GM18867 (cell line): ENCODE data around the gene PTPN9.
"Not testable (repeated sequence)": the region's sequence is repeated elsewhere in the genome, so short reads cannot be mapped to it uniquely, and the experiment has no call there.

Experiments used
- ATAC-seq: cut with Tn5 transposase; IDR thresholded peaks from one replicate; pipeline ENCODE4 v1.9.1; 2021; ENCODE audit warnings: mild to moderate bottlenecking, moderate library complexity; ENCODE audit not compliant: unreplicated experiment

PTPN9 gene

DNA sequence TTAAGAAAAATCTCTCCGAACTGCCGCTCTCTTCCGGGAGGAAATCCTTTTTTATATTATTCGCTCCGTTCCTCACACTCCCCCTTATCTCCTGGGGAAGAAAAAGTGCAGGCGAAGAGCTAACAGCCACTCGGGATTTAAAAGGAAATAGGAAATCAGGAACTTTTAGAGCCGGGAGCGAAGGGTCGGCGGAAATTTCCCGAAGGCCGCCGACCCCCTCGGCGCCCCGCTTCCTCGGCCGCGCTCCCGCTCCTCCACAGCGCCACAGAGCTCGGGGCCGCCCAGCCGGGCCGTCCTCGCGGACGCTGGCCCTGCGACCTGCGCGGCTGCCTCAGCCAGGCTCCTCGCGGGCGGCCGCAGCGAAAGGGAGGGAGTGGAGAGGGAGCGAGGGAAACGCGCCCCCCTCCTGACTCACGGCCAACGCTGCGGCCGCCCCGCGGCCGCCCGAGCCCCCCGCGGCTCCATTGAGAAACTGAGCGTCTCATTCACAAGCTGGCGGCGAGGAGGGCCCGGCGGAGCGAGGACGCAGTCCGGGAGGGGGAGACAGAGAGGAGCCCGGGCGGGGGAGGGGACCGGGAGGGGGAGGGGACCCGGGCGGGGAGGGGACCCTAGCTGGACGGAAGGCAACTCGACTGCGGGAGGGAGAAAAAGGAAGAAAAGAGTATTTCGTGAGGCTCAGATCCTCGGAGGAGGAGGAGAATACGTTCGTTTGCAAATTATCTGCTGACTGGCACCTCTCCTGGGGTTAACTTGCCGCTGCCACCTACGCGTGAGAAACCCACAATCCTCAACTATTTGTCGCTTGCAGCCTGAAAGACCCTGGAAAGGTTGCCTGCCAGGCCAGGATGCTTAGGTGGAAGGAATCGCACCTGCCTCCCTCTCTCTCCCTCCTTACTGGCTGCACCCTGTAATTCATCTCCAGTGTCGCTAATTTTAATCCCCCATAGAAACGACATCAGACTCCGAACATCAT, at the start of gene PTPN9:
TSS of gene PTPN9 (minus strand) at position 368 of the 973 bp plus-strand sequence. CDS start 539 bp downstream, outside the sequence.
- ATAC-seq: peak; percentile 63

DNA sequence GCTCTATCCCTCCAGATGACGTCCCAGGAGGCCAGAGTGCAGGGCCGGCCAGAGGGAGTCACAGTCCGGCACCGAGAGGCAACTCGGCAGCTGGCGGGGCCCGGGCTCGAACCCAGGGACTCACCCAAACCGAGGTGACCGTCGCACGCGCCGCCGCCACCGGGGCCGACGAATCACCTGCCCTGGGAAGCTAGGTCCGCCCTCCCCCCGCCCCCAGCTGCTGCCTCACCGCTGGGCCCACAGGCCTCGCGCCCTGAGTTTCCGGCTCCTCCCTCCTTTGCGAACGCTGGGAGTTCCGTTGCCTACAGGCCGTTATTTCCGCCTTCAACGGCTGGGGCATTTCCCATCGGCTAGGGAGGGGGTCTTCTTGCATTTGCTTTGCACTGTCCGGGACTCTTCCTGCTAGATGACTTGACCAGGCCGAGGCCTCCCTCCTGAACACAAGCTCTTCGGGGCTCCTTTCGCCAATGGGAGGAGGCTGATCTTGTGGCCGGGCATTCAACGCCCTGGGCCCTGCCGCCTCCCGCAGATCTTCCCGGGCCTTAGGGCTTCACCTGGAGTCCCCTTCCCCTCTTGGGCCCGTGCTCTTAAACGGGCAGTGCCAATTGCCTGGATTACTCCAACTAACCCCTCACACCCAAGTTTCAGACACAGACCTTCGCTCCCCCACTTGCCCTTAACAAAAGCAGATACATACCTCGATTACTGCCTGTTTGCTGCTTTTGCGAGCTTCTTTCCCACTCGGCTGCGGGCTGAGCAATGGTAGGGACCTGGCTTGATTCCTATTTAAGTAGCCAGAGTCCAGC, 46.6 kb upstream of the PTPN9 start, which contains the start of gene SNUPN:
TSS of gene SNUPN (minus strand) at position 184 of the 806 bp plus-strand sequence. CDS start 4,674 bp downstream, outside the sequence.
- ATAC-seq: peak; percentile 78

DNA sequence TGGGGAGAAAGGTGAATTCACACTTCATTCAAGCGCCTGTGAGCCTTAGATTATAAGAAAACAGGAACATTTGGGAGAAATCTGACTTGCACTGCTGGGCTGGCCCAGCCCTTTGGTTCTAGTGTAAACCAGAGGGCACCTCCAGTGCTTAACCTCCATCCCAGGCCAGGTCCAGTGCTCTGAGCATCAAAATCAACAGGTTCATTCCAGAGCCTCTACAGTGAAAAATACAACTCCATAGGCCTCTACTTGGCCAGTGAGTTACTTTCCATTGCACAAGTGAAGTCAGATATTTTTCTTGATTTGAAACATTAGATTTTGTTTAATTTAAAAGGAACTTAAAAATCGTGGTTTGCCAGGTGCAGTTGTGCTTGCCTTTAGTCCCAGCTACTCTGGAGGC, 43.4 kb upstream of the PTPN9 start:
- no peak for ATAC-seq

DNA sequence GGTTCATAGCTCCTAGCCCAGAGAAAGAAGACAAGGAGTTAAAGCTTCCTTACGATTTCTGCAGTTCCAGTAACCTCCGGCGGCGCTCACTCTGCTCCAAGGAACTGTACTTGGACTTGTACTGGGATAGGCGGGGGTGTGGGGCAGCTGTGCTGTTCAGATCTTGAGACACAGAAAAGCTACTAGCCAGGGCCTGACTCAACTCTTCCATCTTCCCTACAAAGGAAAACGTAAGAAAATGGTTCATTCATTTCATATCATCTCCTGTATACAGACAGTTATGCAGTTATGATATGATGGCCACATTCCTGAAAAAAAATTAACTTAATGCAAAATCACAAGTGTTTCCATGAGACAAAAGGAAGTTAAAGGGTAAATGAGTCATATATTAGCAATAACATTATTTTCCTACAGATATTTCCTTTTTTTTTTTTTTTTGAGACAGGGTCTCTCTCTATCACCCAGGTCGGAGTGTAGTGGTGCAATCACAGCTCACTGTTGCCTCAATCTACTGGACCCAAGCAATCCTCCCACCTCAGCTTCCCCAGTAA, 41.8 kb upstream of the PTPN9 start:
- no peak for ATAC-seq

DNA sequence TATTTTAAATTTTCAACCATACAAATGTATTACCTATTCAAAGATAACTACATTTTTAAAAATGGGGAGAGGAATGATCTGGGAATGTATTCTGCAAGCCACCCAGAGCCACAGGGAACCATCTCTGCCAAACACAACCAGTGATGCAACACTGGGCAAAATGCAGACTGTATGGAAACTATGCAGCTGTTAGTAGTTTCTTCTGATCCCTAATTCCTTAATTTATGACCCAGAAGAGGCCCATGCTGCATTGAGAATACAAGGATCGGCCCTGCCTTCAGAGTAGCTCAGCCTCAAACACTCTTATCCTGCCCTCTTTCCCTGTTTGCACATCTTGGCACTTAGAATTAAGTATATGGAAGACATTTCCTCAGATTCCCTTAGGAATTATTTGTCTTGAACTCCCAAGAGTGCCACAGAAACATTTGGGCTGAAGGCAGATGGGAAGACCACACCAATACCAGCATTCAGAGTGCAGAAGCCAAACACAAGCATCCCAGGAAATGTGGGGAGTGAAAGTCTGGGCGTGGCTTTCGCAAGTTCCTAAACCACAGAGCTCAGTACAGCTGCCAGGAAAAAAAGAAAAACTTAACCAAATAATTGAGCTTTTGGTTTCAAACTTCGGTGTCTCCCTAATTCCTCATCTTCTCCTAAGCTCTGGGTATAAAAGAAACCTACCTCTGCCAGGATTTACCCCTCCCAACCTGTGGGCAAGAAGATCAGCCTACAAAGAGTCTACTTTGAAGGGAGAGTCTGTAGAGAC, 41.1 kb upstream of the PTPN9 start:
- ATAC-seq: no peak

DNA sequence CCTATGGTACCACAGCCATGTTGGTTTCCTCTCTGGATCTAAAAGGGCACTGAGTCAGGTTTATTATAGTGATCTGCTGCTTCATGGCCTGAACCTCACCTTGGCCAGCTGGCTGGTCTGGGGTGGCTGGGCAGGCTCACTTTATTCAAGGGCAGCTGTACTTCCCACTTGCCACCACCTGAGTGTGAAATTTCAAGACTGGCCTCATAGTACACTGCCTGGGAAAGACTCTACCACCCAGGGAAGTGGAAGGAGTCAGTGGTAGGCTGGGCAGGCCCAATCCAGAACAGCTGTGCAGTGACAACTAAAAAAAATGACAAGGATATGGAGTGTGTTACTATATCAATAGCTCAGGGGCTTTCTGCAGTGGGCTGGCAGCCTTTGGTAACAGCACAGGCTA, 37.7 kb upstream of the PTPN9 start:
- no peak for ATAC-seq

DNA sequence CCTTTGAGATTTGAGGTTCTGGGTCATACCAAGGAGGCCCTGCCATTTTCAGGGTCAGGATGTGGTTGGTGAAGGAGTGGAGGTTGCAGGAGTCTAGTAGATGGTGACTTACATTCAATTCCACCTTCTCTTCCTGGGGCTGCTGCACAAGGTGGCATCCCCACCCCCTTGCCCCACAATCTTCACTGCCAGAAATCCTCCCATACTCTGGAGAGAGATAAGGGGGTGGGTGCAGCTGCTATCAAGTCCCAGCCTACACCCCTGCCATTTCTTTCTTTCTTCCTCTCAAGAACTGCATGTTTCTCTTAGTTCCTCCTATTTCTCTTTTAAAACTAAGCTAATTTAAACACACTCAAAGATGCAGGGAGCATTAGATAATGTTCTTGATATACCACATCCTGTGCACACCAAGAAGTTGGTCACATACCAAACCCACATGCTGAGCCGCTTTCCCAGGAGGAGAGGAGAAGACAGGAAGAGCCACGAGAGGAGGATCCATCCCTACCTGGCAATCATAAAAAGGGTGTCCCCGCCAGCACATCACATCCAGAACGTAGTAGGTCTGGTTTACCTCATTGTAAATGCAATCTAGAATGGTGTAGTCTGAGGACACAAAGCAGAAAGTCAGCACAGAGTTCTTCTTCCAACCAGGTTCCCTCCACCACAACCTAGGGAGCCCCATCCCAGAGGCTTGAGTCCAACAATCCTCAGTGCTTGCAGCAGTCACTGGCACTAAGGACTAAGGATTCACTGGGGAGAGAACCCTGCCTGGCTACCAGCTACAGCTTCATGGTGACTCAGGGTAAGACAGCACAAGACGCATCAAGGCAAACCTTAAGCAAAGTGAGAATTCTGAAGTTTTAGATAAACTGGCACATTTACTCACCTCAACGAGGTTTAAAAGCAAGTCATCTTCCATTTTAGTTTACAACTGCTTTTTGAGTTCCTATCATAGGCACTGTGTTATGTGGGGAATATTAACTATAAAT, 27.9 kb upstream of the PTPN9 start:
- ATAC-seq: no peak

DNA sequence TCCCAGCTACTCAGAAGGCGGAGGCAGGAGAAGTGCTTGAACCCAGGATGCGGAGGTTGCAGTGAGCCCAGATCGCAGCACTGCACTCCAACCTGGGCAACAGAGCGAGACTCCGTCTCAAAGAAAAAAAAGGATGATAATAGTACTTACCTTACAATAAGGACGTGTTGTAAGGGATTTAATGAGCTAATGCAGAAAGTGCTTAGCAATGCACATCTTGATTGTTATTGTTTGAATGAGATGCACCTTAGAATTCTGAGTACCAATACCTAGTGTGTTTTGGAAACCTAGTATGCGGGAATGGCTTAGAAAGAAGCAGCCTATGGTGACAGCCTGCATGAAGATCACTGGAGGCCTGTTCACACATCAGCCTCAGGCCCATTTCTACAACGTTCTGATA, 26.9 kb upstream of the PTPN9 start:
- no peak for ATAC-seq

DNA sequence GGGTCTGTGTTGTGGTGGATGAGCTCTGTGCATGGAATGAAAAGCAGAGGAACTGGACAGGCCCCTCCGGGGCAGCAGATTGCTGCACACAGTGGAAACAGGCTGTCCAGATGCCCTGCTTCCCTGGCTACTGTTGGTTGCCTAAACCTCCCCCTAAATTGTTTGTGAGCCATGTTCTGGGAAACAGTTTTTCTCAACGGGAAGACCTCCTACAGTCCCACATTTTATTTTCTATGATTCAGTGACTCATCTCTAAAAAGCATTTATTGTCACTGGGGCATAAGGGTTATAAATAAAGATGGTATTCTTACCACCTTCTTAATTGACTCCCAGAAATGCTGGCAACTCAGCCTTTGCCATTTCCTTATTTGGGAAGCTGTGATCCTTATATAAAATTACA, 20.3 kb upstream of the PTPN9 start:
- no peak for ATAC-seq

DNA sequence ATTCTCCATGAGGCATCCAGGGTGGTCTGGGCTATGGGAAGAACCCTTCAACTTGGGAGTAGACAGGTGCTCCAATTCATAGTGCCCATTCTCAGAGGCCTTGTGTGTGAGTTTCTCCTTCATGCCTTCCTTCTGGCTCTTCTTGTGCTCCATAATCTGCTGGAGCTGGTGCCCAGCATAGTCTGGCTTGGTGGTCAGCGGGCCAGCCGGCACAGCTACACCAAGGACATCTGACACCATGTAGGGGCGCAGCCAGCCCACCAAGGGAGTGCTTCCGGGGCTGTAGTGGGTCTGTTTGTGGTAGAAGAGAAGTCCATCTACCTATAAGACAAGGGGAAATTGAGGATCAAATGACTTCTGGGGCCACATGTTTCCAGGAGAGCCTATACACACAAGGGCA, 19.2 kb upstream of the PTPN9 start:
- no peak for ATAC-seq

DNA sequence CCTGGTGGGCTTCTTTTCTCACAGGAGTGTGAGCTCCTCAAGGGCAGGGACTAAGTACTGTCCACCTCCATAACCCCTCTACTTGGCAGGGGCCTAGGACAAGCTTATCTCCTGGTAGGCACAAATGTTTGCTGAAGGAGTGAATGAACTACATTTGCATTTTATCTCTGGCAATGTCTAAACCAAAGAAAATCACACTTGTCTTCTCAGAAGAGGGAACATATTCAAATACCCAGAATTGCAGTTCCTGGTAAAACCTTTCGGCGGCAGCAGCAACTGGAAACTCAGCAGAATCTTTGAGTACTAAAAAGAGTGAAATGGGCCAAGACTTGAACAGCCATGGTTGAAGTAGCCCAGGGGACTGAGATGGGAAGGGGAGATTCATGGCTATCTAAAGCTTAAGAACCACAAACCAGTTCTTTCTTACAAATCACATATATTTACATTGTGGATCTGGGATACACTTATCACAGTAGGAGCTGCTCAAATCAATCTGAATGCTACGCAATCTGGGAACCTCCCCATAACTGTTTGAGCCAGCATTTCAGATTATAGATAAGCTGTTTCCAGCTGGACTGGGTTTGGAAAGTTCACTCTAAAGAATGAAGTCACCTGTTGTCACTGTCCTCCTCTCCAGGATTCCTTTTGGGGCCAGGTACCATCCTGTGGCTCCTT, 18.7 kb upstream of the PTPN9 start:
- no peak for ATAC-seq

DNA sequence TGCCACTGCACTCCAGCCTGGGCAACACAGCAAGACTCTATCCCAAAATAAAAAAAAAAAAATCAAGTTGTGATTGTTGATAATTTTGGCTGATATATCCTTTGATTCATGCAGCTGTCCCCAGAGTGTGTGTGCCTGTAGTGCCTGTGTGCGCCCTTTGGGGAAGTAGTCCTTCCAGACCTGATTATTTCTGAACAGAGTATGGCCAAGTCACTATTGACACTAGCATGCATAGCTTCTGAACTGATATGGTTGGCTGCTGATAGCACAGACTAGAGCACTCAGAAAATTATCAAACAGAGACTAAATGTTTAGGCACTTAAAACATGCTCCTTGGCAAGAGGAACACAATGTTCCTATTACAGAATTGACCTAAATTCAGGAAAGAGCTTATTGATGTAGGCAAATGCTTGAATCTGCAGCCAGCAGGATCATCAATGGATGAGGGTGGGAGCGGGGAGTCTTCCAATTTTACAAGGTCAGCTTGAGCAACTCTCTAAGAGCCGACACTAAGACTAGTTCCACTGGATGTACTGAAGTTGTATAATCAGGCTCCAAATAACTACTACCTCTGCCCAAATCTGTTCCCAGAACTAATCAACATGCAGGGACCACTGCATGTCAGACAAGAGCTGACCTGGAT, 17.7 kb upstream of the PTPN9 start:
- ATAC-seq: no peak

DNA sequence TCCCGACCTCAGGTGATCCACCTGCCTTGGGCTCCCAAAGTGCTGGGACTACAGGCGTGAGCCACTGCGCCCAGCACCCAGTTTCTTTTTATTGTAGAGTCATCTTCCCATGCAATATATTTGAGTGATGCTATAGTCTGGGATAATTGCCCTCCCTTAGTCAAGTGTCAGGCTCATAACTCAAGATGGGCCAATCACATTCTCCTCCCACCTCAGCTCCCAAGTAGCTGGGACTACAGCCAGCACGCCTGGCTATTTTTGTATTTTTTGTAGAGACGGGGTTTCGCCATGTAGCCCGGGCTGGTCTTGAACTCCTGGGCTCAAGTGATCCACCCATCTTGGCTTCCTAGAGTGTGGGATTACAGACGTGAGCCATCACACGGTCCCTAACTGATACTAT, 15.2 kb upstream of the PTPN9 start:
- no peak for ATAC-seq

DNA sequence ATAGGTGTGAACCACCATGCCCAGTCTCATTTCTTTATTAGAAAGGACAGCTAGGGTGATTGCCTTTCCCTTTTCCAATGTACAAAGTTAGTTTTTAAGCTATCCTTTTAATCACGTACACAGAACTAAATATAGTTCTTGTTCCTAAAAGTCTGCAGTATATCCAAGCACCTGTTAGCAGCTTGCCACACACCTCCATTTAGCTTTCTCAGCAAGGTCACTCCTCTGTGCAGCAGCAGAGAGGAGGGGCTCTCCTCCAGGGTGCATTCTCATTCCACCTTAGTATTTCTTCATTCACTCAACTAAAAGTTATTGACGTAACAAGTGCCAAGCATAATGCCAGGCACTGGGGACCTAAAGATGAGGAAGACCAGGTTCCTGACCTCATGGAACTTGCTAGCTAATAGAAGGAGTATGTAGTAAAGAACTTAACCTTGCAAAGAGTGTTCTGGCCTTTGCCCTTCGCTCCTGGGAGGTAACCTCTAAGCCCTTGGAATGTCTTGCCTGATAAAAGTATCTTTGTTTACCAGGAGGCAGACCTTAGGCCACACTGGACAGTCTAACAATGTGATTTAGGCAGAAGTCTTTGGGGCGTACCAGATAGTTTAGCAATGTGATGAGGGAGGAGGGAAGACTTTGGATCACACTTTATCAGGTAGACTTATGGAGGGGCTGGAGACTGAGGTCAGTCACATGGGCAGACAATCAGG, 12.7 kb upstream of the PTPN9 start:
- no peak for ATAC-seq

DNA sequence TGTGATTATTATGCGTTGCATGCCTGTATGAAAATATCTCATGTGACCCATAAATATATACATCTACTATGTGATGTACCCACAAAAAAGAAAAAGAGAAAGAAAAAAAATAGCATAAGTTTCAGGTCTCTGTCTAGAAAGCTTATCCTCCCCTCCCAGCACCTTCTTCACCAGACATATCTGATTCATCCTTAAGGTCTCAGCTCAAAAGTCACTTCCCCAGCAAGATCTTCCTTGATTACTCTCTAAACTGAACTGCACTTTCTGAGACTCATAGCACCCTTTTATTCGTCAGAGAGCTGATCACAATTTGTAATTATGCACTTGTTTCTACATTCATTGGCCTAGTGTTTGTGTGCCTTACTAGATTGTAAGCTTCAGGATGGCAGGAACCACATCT, 11.1 kb upstream of the PTPN9 start:
- ATAC-seq: no peak

DNA sequence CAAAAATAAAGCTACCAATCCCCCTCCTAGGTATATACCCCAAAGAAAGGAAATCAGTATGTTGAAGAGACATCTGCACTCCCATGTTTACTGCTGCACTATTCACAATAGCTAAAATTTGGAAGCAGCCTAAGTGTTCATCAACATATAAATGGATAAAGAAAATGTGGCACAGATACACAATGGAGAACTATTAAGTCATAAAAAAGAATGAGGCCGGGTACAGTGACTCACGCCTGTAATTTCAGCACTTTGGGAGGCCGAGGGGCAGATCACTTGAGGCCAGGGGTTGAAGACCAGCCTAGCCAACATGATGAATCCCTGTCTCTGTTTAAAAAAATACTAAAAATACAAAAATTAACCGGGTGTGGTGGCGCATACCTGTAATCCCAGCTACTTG, 10.0 kb upstream of the PTPN9 start:
- no peak for ATAC-seq

DNA sequence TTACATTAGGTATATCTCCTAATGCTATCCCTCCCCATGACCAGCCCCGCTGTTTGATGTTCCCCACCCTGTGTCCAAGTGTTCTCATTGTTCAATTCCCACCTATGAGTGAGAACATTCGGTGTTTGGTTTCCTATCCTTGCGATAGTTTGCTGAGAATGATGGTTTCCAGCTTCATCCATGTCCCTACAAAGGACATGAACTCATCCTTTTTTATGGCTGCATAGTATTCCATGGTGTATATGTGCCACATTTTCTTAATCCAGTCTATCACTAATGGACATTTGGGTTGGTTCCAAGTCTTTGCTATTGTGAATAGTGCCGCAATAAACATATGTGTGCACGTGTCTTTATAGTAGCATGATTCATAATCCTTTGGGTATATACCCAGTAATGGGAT, 7.3 kb upstream of the PTPN9 start:
- ATAC-seq: not testable (repeated sequence)

DNA sequence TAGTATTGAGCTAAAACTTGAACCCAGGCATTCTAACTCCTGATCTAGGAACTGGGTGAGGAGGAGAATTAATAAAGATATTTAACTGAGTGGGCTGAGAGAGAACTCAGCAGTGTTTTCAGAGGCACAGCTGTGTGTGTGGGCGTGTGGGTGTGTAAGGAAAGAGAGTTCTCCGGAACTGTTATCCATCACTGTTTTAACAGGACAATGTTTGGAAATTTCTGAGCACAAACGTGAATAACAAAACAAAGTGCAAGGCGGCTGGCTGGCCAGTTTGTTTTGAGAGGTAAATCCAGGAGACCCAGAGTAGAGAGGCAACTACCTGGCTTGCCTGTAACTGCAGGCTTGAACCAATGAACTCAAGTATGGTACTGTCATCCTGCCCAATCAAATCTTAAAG, 5.0 kb upstream of the PTPN9 start:
- no peak for ATAC-seq
